Activated T-cell treated with anti-CD3 and anti-CD28 coated beads, Interleukin-2, amount 50 U/mL, for 4 hours (primary cell): ENCODE results near the gene PLSCR2. TPM values are rescaled to one million over a fixed set of nuclear protein-coding genes. Genes with fewer than 3 reads are reported as not detected.

ENCODE experiments used
- total RNA-seq, 3 donors: library from RNA; stranded (reverse); gene quantifications; one replicate each; pipeline ENCODE4 v1.2.1, GENCODE V29; 2021

Gene PLSCR2
- total RNA-seq, 3 donors from 2014 or later, result 0.26 TPM; not detected in 2

Other genes starting within 250 kb of the PLSCR2 start
- gene PLSCR4, start 218.5 kb downstream of the PLSCR2 start, total RNA-seq, result under 1 TPM in 1 of 3 donors, not detected in 2; 0.24 TPM
- gene PLSCR1, start 75.0 kb upstream of the PLSCR2 start, total RNA-seq, result 10 to 100 TPM; 22.4 to 28.7 (median 27.7) TPM
- gene PLSCR5, start 135.8 kb upstream of the PLSCR2 start, total RNA-seq, result not detected